ENCODE results near the gene FGFR3.

The FGFR3 gene

DNA sequence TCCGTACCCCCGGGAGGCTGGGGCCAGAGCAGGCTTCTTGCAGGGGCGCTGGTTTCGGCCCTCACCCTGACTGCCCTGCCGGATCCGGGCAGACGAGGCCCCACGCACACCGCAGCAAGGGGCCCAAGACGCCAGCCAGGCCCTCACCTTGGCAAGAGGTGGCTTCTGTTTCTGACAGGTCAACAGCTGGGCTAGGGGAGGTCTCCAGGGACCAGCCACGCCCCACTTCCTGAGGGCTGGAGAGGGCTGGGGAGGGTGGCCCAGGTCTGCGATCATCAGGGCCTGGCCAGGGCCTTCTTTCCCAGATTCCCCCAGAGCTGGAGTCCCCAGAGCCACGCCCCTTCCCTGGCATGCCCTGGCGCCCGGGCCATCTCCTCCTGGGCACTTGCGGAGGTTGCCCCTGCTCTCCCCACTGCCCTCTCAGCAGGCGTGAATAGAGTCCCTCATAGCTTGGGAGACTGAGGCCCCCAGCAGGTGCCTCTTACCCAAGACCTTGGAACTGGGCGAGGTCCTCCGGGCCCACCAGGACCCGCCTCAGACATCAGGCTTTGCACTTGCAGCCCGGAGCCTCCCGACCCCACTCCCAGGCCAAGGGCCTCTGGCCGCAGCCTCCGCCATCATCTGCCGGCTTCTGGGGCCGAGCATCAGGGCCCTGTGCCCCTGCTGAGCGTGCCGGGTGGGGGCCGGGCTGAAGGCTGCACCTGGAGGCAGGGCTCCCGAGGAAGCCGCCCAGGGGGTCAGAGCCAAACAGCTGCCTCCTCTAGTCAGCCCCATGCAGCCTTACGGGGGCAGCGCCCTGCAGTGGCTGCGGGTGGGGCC is 6.3 kb upstream of the FGFR3 start:
- Mint-ChIP-seq H3K36me3 (no peaks in the 10 kb centered on the region), H3K9me3 (ENCODE audit: low read depth) (no peaks in the 10 kb centered on the region), H3K27ac (no peak overlapping the region), H3K4me1 (ENCODE audit: low read depth) (no peaks in the 10 kb centered on the region), H3K27me3 (no peaks in the 10 kb centered on the region), H3K4me3 (no peak overlapping the region)

DNA sequence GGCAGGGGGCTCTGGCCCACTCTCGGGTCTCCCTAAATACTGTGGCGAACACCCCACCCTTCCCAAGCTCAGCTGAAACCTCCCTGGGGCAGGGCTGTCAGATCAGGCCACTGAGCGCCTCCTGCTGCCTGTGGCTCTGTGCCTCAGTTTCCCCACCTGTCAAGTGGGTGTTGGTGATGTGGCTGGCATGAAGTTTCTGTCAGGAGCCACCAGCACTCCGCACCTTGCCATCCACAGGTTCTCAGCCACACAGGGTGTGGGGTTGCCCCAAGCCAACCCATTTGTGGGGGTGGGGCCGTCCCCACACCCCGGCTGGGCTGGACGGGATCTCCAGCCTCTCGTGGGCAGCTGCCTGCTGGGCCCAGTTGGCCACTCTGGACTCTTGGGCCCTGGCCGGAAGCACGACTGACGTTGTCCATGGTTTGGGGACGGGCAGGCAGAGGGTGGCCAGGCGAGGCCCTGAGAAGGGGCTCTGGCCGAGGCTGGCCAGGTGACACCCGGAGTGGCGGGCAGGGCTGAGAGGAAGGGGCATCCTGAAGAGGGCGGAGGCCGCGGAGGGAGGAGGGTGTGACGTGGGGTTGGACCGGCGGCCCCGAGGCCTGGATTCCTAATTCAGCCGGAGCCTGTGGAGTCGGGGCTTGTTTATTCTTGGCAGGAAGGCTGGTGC is 5.5 kb upstream of the FGFR3 start:
- H3K9me3 Mint-ChIP-seq (ENCODE audit: low read depth), result no peaks in the 10 kb centered on the region
- no peaks in the 10 kb centered on the region for H3K27me3 Mint-ChIP-seq
- no peak overlapping the region for H3K27ac Mint-ChIP-seq
- H3K36me3 Mint-ChIP-seq, result no peaks in the 10 kb centered on the region
- no peak overlapping the region for H3K4me3 Mint-ChIP-seq
- H3K4me1 Mint-ChIP-seq (ENCODE audit: low read depth), result no peaks in the 10 kb centered on the region

DNA sequence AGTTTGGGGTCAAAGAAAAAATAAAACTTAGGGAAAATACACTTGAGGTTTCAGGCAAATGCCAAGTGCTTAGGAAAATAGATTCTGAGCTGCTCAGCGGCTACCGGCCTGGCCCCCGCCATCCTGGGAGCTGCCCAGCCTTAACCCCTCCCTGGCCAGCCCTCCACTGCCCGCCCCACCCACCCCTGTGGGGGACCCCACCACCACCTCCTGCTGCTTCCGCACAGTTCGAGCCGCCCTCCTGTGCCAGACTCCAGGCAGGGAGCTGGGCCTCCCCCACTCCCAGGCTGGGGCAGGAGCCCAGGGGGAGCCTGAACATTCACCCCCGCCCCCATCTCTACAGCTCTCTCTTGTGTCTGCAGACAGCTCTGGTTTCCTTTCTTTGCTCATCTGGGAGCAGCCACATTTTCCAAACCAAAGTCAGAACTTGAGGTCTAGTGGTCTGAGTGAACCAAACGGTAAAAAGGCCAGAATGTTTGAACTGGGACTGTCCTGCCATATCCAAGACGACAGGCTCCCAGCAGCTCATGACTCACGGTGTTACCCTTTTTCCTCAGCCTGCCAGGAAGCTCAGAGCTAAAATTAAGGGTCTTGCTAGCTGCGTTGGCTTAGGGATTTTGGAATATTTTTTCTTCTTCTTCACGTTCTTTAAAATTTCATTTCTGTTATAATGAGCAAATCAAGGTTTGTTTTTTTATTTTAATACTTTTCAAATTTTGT is 4.7 kb upstream of the FGFR3 start:
- Mint-ChIP-seq H3K36me3 (no peaks in the 10 kb centered on the region), H3K27me3 (no peaks in the 10 kb centered on the region), H3K27ac (no peak overlapping the region), H3K4me1 (ENCODE audit: low read depth) (no peaks in the 10 kb centered on the region), H3K9me3 (ENCODE audit: low read depth) (no peaks in the 10 kb centered on the region), H3K4me3 (no peak overlapping the region)

DNA sequence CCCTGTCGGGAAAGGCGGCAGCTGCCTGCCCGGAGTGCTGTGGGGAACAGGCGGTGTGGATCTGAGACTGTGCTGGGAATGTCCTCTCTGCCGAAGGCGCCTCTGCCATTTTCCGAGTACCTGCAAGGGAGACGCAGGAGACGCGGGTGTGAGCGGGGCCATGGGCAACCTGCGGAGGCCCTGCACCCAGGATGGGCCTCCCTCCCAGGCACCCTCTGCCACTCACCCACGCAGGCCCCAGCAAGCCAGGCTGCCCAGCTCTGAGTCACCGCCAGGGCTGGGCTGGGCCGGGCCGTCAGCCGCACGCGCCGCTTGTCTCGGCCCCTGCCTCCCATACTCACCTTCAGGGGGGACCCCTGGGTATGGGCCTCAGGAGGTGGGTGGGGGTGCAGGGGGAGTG is 3.5 kb upstream of the FGFR3 start:
- no peak overlapping the region for H3K27ac Mint-ChIP-seq
- H3K4me3 Mint-ChIP-seq, result no peak overlapping the region
- H3K36me3 Mint-ChIP-seq, result no peaks in the 10 kb centered on the region
- no peaks in the 10 kb centered on the region for H3K4me1 Mint-ChIP-seq (ENCODE audit: low read depth)
- no peaks in the 10 kb centered on the region for H3K9me3 Mint-ChIP-seq (ENCODE audit: low read depth)
- no peaks in the 10 kb centered on the region for H3K27me3 Mint-ChIP-seq

DNA sequence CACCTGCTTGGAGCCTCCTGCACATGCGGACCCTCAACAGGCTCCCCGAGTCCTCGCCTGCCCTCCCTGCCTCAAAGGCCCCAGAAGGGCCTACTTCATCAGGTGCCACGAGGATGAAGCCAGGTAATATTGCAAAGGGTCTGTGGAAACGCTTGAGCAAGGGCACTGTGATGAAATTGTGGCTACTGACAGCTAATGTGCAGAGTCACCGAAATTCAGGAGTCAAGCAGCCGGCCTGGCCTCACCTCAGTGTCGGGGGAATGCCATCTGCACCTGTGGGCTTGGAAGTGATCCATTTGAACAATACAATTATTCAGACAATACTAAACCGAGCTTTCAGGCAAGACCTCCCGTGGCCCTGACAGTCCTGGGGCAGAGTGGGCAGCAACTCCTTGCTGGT is 3.1 kb upstream of the FGFR3 start:
- Mint-ChIP-seq H3K27me3 (no peaks in the 10 kb centered on the region), H3K4me3 (no peak overlapping the region), H3K4me1 (ENCODE audit: low read depth) (no peaks in the 10 kb centered on the region), H3K36me3 (no peaks in the 10 kb centered on the region), H3K27ac (no peak overlapping the region), H3K9me3 (ENCODE audit: low read depth) (no peaks in the 10 kb centered on the region)

DNA sequence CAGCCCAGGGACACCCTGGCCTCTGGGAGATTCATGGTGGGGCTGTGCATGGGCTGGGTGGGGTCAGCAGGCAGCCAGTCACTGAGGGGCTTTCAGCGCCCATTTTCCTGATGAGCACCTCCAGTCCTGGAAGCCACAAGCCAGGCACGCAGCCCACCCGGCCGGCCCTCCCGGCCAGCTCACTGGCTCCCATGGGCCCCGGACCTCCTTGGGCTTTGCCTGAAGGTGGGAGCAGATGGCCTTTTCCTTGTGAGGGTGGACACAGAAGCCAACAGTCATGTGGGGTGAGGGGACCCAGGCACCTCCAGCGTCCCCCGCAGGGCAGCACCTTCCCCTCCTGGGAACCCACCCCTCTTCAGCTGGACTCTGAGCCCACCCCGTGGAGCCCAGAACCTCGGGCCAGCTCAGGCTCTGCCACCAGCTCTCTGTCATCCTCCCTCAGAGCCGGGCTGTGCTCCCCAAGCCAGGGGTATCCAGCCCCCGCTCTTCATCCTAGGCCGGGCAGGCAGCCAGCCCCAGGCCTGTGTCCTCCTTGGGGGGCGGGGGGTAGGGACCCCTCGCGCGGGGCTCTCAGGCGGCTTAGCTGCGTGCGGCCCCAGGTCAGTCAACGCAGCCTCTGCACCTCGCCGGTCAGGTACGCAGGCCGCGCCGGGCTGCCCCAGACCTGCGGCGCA is 798 bp upstream of the FGFR3 start:
- Mint-ChIP-seq H3K36me3 (no peaks in the 10 kb centered on the region), H3K4me3 (no peak overlapping the region), H3K9me3 (ENCODE audit: low read depth) (no peaks in the 10 kb centered on the region), H3K27ac (no peak overlapping the region), H3K27me3 (peaks cover 4% of the 10 kb centered on the region), H3K4me1 (ENCODE audit: low read depth) (no peaks in the 10 kb centered on the region)

DNA sequence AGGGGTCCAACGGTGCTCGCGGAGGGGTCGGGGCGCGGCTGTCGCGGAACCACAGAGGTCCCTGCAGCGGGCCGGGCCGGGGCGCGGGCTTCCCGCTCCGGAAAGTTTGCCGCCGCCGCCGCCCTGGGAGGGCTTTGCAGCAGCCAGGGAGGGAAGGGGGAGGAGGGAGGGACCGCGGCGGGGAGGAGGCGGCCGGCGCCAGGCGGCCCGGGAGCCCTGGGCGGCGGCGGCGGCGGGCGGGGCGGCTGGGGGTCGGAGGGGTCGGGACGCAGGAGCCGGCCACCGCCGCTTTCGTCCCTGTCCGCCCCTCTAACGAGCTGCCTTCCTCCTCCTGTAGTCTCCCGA is 375 bp downstream of the FGFR3 start:
- H3K27me3 Mint-ChIP-seq, result peaks cover 4% of the 10 kb centered on the region
- no peaks in the 10 kb centered on the region for H3K9me3 Mint-ChIP-seq (ENCODE audit: low read depth)
- H3K4me3 Mint-ChIP-seq, result no peak overlapping the region
- H3K27ac Mint-ChIP-seq, result no peak overlapping the region
- H3K4me1 Mint-ChIP-seq (ENCODE audit: low read depth), result no peaks in the 10 kb centered on the region
- H3K36me3 Mint-ChIP-seq, result no peaks in the 10 kb centered on the region

DNA sequence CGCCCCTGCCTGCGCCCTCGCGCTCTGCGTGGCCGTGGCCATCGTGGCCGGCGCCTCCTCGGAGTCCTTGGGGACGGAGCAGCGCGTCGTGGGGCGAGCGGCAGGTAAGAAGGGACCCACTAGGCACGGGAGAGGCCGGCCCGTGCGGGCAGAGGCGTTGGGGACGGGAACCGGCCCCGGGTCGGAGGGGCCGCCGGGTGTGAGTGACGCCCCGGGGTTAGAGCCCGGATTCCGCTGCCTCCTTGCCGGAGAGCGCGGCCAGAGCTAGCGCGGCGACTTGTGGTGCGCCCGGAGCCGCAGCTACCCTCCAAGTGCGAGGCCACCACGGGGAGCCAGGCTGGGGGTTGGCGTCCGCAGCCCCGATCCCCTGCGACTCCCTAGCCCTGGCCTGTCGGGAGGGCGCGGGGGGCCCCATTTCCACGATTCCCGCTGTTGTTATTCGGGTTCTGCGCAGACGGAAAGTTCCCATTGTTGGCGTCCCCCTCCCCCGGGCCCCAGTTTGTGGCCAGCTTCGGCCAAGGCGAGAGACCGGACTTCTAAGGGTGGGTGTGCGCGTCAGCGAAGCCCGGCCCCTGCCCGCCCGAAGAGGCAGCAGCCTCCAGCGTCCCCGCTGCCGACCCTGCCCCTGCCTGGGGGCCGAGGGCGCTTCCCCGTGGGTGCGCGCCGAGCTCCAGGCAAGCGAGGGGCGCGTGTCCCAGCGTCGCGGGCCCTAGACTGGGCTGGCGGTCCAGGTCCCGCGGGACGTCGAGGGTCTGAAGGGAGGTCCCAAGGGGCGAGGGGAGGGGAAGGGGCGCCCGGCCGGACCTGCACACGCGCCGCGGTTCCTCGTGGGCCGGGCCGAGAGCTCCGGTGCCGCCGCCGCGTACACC is 1.1 kb downstream of the FGFR3 start:
- H3K27me3 Mint-ChIP-seq, result peaks cover 4% of the 10 kb centered on the region
- no peaks in the 10 kb centered on the region for H3K4me1 Mint-ChIP-seq (ENCODE audit: low read depth)
- H3K36me3 Mint-ChIP-seq, result no peaks in the 10 kb centered on the region
- no peak overlapping the region for H3K4me3 Mint-ChIP-seq
- H3K27ac Mint-ChIP-seq, result no peak overlapping the region
- no peaks in the 10 kb centered on the region for H3K9me3 Mint-ChIP-seq (ENCODE audit: low read depth)

DNA sequence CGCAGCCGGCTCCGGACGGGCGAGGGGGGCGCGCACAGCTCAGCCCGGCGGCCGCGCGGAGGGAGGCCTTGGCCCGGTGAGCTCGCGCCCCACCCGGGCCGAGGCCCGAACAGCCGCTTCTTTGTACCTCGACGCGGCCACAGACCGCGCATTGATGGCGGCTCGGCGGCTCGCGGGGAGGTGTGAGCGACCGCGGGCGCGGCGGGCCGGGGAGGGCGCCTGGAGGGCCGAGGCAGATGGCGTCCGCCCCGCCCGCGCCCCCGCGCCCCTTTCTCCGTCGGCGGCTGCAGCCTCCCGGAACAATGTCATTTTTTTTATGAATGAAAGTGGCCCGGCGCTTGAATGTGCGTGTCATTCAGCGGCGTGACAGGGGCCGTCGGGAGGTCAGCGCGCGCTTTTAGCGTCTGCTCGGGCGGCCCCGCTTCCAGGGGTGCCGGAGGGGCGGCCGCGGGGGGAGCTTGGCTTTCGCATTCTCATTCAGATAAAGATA is 1.8 kb downstream of the FGFR3 start:
- no peak overlapping the region for H3K4me3 Mint-ChIP-seq
- H3K27me3 Mint-ChIP-seq, result peaks cover 4% of the 10 kb centered on the region
- no peaks in the 10 kb centered on the region for H3K4me1 Mint-ChIP-seq (ENCODE audit: low read depth)
- H3K27ac Mint-ChIP-seq, result no peak overlapping the region
- no peaks in the 10 kb centered on the region for H3K36me3 Mint-ChIP-seq
- no peaks in the 10 kb centered on the region for H3K9me3 Mint-ChIP-seq (ENCODE audit: low read depth)

DNA sequence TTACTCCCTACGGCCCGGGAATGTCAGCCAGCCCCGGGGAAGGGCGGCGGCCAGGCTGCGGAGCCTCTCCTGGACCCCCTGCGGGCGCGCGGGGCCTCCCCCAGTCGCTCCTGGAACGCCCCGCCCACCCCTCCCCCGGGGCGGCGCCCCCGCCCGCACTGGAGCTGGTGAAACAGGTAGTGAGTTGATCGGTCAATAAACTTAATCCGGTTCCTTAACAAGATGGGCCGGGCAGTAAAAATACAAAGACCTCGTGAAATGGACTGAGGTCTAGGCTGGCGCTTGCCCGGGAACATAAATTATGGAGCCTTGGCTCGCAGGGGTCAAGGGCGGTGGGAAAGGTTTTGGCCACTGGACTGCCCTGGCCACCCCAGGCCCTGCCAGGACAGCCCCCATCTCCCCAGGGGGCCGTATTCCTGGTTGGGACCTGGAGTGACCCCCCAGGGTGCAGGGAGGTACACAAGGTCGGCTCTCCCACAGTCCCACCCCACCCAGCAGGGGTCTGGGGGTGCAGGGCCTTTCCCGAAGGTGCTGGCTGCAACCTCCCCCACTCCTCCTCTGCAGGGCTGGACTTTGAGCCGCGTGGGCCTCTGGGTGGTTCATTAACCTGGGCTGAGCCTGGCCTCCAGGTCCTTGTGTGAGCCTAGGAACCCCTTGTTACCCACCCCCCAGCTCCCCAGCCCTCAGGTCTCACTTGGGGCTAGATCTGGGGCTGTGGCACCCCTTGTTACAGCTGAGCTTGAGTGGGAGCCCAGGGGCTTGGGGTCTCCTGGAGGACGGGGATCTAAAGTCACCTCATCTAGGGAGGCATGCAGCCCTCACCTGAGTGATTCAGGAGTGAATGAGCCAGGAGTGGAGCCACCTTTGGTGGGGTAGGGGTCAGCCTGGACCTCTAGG is 2.5 kb downstream of the FGFR3 start:
- no peaks in the 10 kb centered on the region for H3K9me3 Mint-ChIP-seq (ENCODE audit: low read depth)
- peaks cover 4% of the 10 kb centered on the region for H3K27me3 Mint-ChIP-seq
- H3K4me1 Mint-ChIP-seq (ENCODE audit: low read depth), result no peaks in the 10 kb centered on the region
- H3K4me3 Mint-ChIP-seq, result no peak overlapping the region
- H3K27ac Mint-ChIP-seq, result no peak overlapping the region
- no peaks in the 10 kb centered on the region for H3K36me3 Mint-ChIP-seq

DNA sequence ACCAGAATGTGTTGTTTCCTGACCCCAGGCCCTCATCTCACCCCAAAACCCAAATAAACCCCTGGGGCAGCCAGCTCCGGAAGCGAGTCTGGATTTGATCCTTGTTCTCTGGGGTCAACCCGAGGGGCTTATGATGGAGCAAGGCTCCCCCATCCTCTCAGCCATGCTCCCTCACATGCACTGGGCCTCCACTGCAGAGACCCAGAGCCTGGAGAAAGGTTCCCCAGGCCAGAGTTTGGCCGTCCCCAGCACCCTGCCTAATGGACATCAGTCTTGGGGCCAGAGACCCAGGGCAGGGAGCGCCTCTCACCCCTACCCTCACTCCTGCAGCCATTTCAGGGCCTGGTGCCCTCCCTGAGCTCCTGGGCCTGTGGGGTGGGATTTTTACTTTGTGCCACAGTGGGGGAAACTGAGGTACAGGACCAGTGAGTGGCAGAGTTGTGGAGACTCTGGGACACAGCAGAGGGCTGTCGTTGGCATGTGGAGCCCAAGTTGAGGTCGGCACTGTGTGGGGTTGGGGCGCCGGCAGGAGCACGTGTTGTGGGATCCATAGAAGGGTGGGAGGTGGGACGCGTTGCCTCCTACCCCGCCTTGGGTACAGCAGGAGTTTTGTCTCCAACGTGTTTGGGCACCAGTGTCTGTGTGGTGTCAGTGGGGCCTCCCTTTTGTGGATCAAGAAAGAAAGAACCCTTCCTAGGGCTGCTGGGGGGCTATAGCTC is 3.6 kb downstream of the FGFR3 start:
- Mint-ChIP-seq H3K9me3 (ENCODE audit: low read depth) (no peaks in the 10 kb centered on the region), H3K4me1 (ENCODE audit: low read depth) (no peaks in the 10 kb centered on the region), H3K27me3 (peaks cover 4% of the 10 kb centered on the region), H3K36me3 (no peaks in the 10 kb centered on the region), H3K27ac (no peak overlapping the region), H3K4me3 (no peak overlapping the region)

DNA sequence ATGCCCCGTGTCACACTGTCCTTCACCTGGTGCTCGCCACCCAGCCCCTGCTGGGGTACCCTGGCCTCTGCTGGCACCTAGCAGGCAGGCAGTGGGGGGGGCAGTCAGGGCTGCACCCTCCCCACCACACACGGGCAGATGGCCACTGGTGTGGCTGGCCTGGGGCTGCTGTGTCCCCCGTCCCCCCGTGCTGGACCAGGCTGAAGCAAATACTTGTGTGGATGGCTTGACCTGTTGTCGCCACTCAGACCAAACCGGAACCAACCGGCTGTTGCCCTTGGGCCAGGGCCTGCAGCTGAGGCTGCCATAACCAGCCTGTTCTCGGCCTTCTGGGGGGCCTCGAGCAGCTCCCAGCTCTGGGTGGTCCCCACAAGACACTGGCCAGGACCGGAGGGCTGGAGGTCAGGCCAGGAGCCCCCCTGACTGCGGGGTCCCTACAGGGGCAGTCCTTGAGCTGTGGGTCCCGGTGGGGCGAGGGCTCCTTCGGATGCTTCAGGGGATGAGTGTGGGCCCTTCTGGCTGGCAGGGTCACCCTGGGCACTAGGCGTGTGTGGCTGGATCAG is 4.3 kb downstream of the FGFR3 start:
- H3K36me3 Mint-ChIP-seq, result no peaks in the 10 kb centered on the region
- no peaks in the 10 kb centered on the region for H3K4me1 Mint-ChIP-seq (ENCODE audit: low read depth)
- H3K27ac Mint-ChIP-seq, result no peak overlapping the region
- H3K4me3 Mint-ChIP-seq, result no peak overlapping the region
- no peaks in the 10 kb centered on the region for H3K9me3 Mint-ChIP-seq (ENCODE audit: low read depth)
- H3K27me3 Mint-ChIP-seq, result peaks cover 4% of the 10 kb centered on the region

All from activated naive CD8-positive, alpha-beta T cell (primary cell).